C4-2B (cell line): ENCODE results near the gene NOVA2.

ENCODE experiments used
- CTCF ChIP-seq: fragments of 450-650 bp; conservative IDR thresholded peaks from 2 replicates; pipeline ENCODE4 v1.5.1; 2017; ENCODE audit warnings: mild to moderate bottlenecking
- ZFX ChIP-seq: fragments of 450-650 bp; IDR thresholded peaks from 2 replicates; pipeline ENCODE4 v1.6.1; 2017

GRCh38 chr19:45939792-45940514 is 33.7 kb downstream of the NOVA2 start:
- TF ChIP-seq CTCF (no peak), ZFX (no peak)
